HCT116 (cell line): ENCODE results near the gene BAIAP2. TPM values are rescaled to one million over a fixed set of nuclear protein-coding genes. Genes with fewer than 3 reads are reported as not detected.

Experiments
- ATAC-seq: fragments of 200-7000 bp; cut with Tn5 transposase; 2 replicates; pipeline ENCODE4 v1.9.1; 2020; ENCODE audit warnings: mild to moderate bottlenecking, moderate library complexity
- BruUV-seq: library from RNA; stranded (reverse); fragments of 400-500 nt; replicated peaks from 2 replicates; lab custom pipeline; 2021; lab: Mats Ljungman, UMichigan
- CTCF ChIA-PET: fragments of 300-600 bp; sonication (Branson Sonifier 250); formaldehyde crosslinking; loops from one replicate; lab custom pipeline; 2021; ENCODE audit warnings: antibody characterized with exemption; lab: Charles Lee
- POLR2A ChIA-PET: fragments of 300-600, 350-600 bp; sonication (Branson Sonifier 250); formaldehyde crosslinking; loops from one replicate; lab custom pipeline; 2021; ENCODE audit warnings: antibody characterized with exemption; lab: Charles Lee
- RAD21 ChIA-PET, 2 experiments: fragments of 300-600 bp; sonication (Branson Sonifier 250); formaldehyde crosslinking; loops; one replicate each; lab custom pipeline; 2023; ENCODE audit warnings: low total read pairs in 2 of 2; ENCODE audit not compliant: uncharacterized antibody in 2 of 2, unreplicated experiment in 2 of 2, low non-redundant PET in 1 of 2; lab: Charles Lee
- DNase-seq: peaks from one replicate; pipeline ENCODE4 v3.0.0-alpha.2; 2010; ENCODE audit warnings: low read depth, low spot score
- H2AFZ ChIP-seq: fragments of 200-600 bp; shearing (Covaris generic), sonication (generic); 2 replicates; pipeline ENCODE4 v1.6.1; 2017; ENCODE audit warnings: low read depth, mixed run types, mixed read lengths, antibody characterized with exemption, low read length; ENCODE audit not compliant: poor library complexity, severe bottlenecking
- H3K27ac ChIP-seq: 2 replicates; pipeline ENCODE4 v1.5.1; 2012; ENCODE audit warnings: low read depth, low read length
- H3K27me3 ChIP-seq: fragments of 200-600 bp; sonication (generic); 2 replicates; pipeline ENCODE4 v1.6.1; 2016; ENCODE audit warnings: mixed run types, low read length, mixed read lengths; ENCODE audit not compliant: insufficient read depth
- H3K36me3 ChIP-seq, 2 experiments: fragments of 200-500 bp in 1 of 2; fragments of 200-600 bp in 1 of 2; sonication (Bioruptor generic) in 1 of 2; sonication (generic) in 1 of 2; 2 replicates each; pipeline versions ENCODE4 v1.5.1 to v1.6.1; 2014 to 2016; ENCODE audit warnings: low read length in 2 of 2, inconsistent platforms in 1 of 2, mixed read lengths in 1 of 2, mixed run types in 1 of 2; ENCODE audit not compliant: insufficient read depth in 2 of 2, control insufficient read depth in 1 of 2
- H3K4me1 ChIP-seq, 2 experiments: fragments of 200-600 bp in 1 of 2; sonication (generic) in 1 of 2; 2 replicates each; pipeline versions ENCODE4 v1.5.1 to v1.6.1; 2012 to 2017; ENCODE audit warnings: low read length in 2 of 2, inconsistent platforms in 1 of 2, mild to moderate bottlenecking in 1 of 2, mixed read lengths in 1 of 2, mixed run types in 1 of 2, moderate library complexity in 1 of 2; ENCODE audit not compliant: insufficient read depth in 2 of 2, control insufficient read depth in 1 of 2
- H3K4me2 ChIP-seq: fragments of 200-600 bp; sonication (generic); 2 replicates; pipeline ENCODE4 v1.6.1; 2017; ENCODE audit warnings: mixed run types, low read length, mixed read lengths
- H3K4me3 ChIP-seq, 2 experiments: fragments of 200-600 bp in 1 of 2; sonication (generic) in 1 of 2; replicated peaks in 1 of 2; 2 replicates each; pipeline ENCODE4 v1.5.1; 2011 to 2016; ENCODE audit warnings: low read length in 2 of 2, control low read depth in 1 of 2, low read depth in 1 of 2, mild to moderate bottlenecking in 1 of 2, mixed read lengths in 1 of 2, mixed run types in 1 of 2
- H3K79me2 ChIP-seq: fragments of 200-600 bp; sonication (generic); 2 replicates; pipeline ENCODE4 v1.6.1; 2017; ENCODE audit warnings: mild to moderate bottlenecking, mixed run types, low read length, moderate library complexity, mixed read lengths; ENCODE audit not compliant: insufficient read depth
- H3K9ac ChIP-seq: fragments of 200-600 bp; sonication (generic); 2 replicates; pipeline ENCODE4 v1.6.1; 2016; ENCODE audit warnings: low read length, mixed read lengths
- H3K9me2 ChIP-seq: fragments of 200-600 bp; sonication (generic), shearing (Covaris generic); 2 replicates; pipeline ENCODE4 v1.6.1; 2017; ENCODE audit warnings: mixed run types, mild to moderate bottlenecking, moderate library complexity; ENCODE audit not compliant: insufficient read depth
- H3K9me3 ChIP-seq, 2 experiments: fragments of 200-500 bp in 1 of 2; fragments of 200-600 bp in 1 of 2; sonication (Bioruptor generic) in 1 of 2; sonication (generic) in 1 of 2; 2 replicates each; pipeline ENCODE4 v1.6.1; 2014 to 2017; ENCODE audit warnings: low read length in 2 of 2, mixed read lengths in 2 of 2, inconsistent platforms in 1 of 2, low read depth in 1 of 2, mild to moderate bottlenecking in 1 of 2, mixed run types in 1 of 2, moderate library complexity in 1 of 2; ENCODE audit not compliant: control insufficient read depth in 1 of 2, insufficient read depth in 1 of 2
- H4K20me1 ChIP-seq: fragments of 200-600 bp; sonication (generic), shearing (Covaris generic); 2 replicates; pipeline ENCODE4 v1.6.1; 2017; ENCODE audit warnings: mixed run types, mild to moderate bottlenecking, moderate library complexity; ENCODE audit not compliant: insufficient read depth
- CBX3 ChIP-seq: IDR thresholded peaks from 2 replicates; pipeline ENCODE4 v1.6.1; 2012; ENCODE audit warnings: low read depth
- CTCF ChIP-seq, 3 experiments: fragments of 200-600 bp in 1 of 3; sonication (generic) in 1 of 3; IDR thresholded peaks in 2 of 3; conservative IDR thresholded peaks in 1 of 3; 2 replicates each; pipeline ENCODE4 v1.5.1; 2012 to 2017; ENCODE audit warnings: low read depth in 2 of 3, low read length in 2 of 3, antibody characterized with exemption in 1 of 3, borderline replicate concordance in 1 of 3, control low read depth in 1 of 3, mild to moderate bottlenecking in 1 of 3, mixed read lengths in 1 of 3, mixed run types in 1 of 3, moderate library complexity in 1 of 3; ENCODE audit not compliant: insufficient read depth in 1 of 3
- EGR1 ChIP-seq: IDR thresholded peaks from 2 replicates; pipeline ENCODE4 v1.6.1; 2012; ENCODE audit warnings: low read depth
- EZH2 ChIP-seq: fragments of 200-600 bp; sonication (generic); IDR thresholded peaks from 2 replicates; pipeline ENCODE4 v1.6.1; 2017; ENCODE audit warnings: antibody characterized with exemption, mixed run types
- FOSL1 ChIP-seq: IDR thresholded peaks from 2 replicates; pipeline ENCODE4 v1.6.1; 2012; ENCODE audit warnings: low read depth
- MAX ChIP-seq: IDR thresholded peaks from 2 replicates; pipeline ENCODE4 v1.6.1; 2012
- POLR2AphosphoS5 ChIP-seq: IDR thresholded peaks from 2 replicates; pipeline ENCODE4 v1.6.1; 2011; ENCODE audit warnings: mild to moderate bottlenecking, low read depth, low read length, moderate library complexity
- RAD21 ChIP-seq: IDR thresholded peaks from 2 replicates; pipeline ENCODE4 v1.6.1; 2012; ENCODE audit warnings: low read depth, mild to moderate bottlenecking
- SP1 ChIP-seq: IDR thresholded peaks from 2 replicates; pipeline ENCODE4 v1.6.1; 2012; ENCODE audit warnings: low read depth
- SRF ChIP-seq: IDR thresholded peaks from 2 replicates; pipeline ENCODE4 v1.6.1; 2012; ENCODE audit warnings: low read depth
- YY1 ChIP-seq: IDR thresholded peaks from 2 replicates; pipeline ENCODE4 v1.6.1; 2011; ENCODE audit warnings: low read length, low read depth, moderate library complexity, mild to moderate bottlenecking; ENCODE audit not compliant: insufficient replicate concordance; ENCODE audit errors: extremely low read depth
- ZFX ChIP-seq: fragments of 450-650 bp; IDR thresholded peaks from 2 replicates; pipeline ENCODE4 v1.6.1; 2017
- ZNF274 ChIP-seq: fragments of 200-500 bp; sonication (Bioruptor generic); IDR thresholded peaks from 2 replicates; pipeline ENCODE4 v1.6.1; 2014; ENCODE audit warnings: mild to moderate bottlenecking, low read depth, low read length, inconsistent platforms
- intact Hi-C: fragments of 100-400 bp; cut with micrococcal nuclease; formaldehyde crosslinking; loops from 2 replicates; pipeline ENCODE4 v1.10.0; 2022
- total RNA-seq: library from RNA; stranded (reverse); gene quantifications from one replicate; pipeline ENCODE4 v1.2.1, GENCODE V29; 2021; ENCODE audit not compliant: unreplicated experiment

The BAIAP2 gene
- total RNA-seq, 1 experiment from 2014 or later = 105 TPM

- POLR2A ChIA-PET = no interaction called here
- BruUV-seq = no TSS peak
- no peak overlapping the region for H3K9ac ChIP-seq
- no peak overlapping the region for H2AFZ ChIP-seq
- H3K4me3 ChIP-seq = no peak overlapping the region
- H3K27ac ChIP-seq = no peak overlapping the region; the same call in 1 of the 2 replicates
- no peaks in the 10 kb centered on the region for H3K79me2 ChIP-seq
- no peaks in the 10 kb centered on the region for H3K4me1 ChIP-seq
- RAD21 ChIA-PET = no interaction called here
- CTCF ChIA-PET = no interaction called here
- no peaks in the 10 kb centered on the region for H3K9me3 ChIP-seq
- H3K27me3 ChIP-seq = no peaks in the 10 kb centered on the region
- DNase-seq (no peak), ATAC-seq (no peak)
- no peaks in the 10 kb centered on the region for H3K9me2 ChIP-seq
- no peak overlapping the region for H3K4me2 ChIP-seq
- H3K36me3 ChIP-seq = no peaks in the 10 kb centered on the region
- intact Hi-C loops = no loop called here
- no peaks in the 10 kb centered on the region for H4K20me1 ChIP-seq
- TF ChIP-seq YY1 = no peak
- no peak for TF ChIP-seq ZNF274
- no peak for TF ChIP-seq MAX
- no peak for TF ChIP-seq SRF
- TF ChIP-seq POLR2AphosphoS5 = no peak
- no peak for TF ChIP-seq RAD21
- no peak for TF ChIP-seq EGR1
- no peak for TF ChIP-seq ZFX
- no peak for TF ChIP-seq SP1
- TF ChIP-seq FOSL1 = no peak
- no peak for TF ChIP-seq CBX3
- TF ChIP-seq CTCF (IDR thresholded peaks at IDR 0.05 in 2 of 3, conservative IDR thresholded peaks at IDR 0.05 in 1 of 3; ENCODE audit: borderline replicate concordance in 1 of 3, insufficient read depth in 1 of 3, low read depth in 2 of 3, low read length in 2 of 3) = no peak
- TF ChIP-seq EZH2 = no peak
Observed at GRCh38 chr17:81127526-81128177, 92.7 kb downstream of the BAIAP2 start.
